Measurements from ENCODE around the gene C21orf58. TPM values are rescaled to one million over a fixed set of nuclear protein-coding genes. Genes with fewer than 3 reads are reported as not detected.

The C21orf58 gene
- total and polyA plus RNA-seq, 7 donors, result 0.92 to 7.4 (median 1.8) TPM

DNA sequence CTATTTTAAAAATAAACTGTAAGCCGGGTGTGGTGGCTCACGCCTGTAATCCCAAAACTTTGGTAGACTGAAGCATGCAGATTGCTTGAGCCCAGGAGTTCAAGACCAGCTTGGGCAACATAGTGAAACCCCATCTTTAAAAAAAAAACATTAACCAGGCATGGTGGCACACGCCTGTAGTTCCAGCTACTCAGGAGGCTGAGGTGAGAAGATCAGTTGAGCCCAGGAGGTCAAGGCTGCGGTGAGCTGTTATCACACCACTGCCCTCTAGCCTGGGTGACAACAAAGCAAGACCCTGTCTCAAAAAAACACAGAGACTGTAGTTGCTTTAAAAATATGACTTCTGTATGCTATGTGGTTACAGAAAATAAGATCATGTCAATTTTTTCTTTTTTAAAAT, 70.8 kb downstream of the C21orf58 start:
- no peaks in the 10 kb centered on the region for H3K9me3 ChIP-seq
- H3K36me3 ChIP-seq, result peaks cover 48 to 98% (median 67%) of the 10 kb centered on the region in 4 donors
- WGBS, 2 donors, result 82 to 93% methylated on average over 4 of the region's 4 CpGs
- TF ChIP-seq, protein P1, sequence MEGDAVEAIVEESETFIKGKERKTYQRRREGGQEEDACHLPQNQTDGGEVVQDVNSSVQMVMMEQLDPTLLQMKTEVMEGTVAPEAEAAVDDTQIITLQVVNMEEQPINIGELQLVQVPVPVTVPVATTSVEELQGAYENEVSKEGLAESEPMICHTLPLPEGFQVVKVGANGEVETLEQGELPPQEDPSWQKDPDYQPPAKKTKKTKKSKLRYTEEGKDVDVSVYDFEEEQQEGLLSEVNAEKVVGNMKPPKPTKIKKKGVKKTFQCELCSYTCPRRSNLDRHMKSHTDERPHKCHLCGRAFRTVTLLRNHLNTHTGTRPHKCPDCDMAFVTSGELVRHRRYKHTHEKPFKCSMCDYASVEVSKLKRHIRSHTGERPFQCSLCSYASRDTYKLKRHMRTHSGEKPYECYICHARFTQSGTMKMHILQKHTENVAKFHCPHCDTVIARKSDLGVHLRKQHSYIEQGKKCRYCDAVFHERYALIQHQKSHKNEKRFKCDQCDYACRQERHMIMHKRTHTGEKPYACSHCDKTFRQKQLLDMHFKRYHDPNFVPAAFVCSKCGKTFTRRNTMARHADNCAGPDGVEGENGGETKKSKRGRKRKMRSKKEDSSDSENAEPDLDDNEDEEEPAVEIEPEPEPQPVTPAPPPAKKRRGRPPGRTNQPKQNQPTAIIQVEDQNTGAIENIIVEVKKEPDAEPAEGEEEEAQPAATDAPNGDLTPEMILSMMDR (IDR thresholded peaks at IDR 0.05), result no peak
- no peak for TF ChIP-seq POLR2AphosphoS5 (IDR thresholded peaks at IDR 0.05)
- no peak for TF ChIP-seq EP300 (IDR thresholded peaks at IDR 0.05)
- TF ChIP-seq POLR2A (IDR thresholded peaks at IDR 0.05), result no peak
- intact Hi-C loops (cut with DNase I), result no loop called here
- H3K4me1 ChIP-seq, result no peaks in the 10 kb centered on the region
- no peak for DNase-seq
- H3K4me3 ChIP-seq, result no peak overlapping the region
- no peaks in the 10 kb centered on the region for H3K27me3 ChIP-seq
- no peak overlapping the region for H3K27ac ChIP-seq

Other genes starting within 250 kb of the C21orf58 start
- gene COL6A2, start 225.8 kb downstream of the C21orf58 start, total RNA-seq, result 1,000 to 10,000 TPM in 2 of 4 donors, 100 to 1,000 TPM in 2; 570 to 1,745 (median 1,082) TPM
- 100 to 1,000 TPM in 1 of 3 donors, 10 to 100 TPM in 2; 14.3 to 233 (median 37.8) TPM for gene COL6A2, start 225.8 kb downstream of the C21orf58 start, polyA plus RNA-seq
- gene FTCD, start 168.3 kb downstream of the C21orf58 start, total RNA-seq, result 1 to 10 TPM in 1 of 4 donors, not detected in 3; 1.4 TPM
- gene FTCD, start 168.3 kb downstream of the C21orf58 start, polyA plus RNA-seq, result under 1 TPM in 1 of 3 donors, not detected in 2; 0.20 TPM
- 10 to 100 TPM in 1 of 4 donors, 1 to 10 TPM in 2, under 1 TPM in 1; 0.95 to 18.3 (median 7.1) TPM for gene SPATC1L, start 139.4 kb downstream of the C21orf58 start, total RNA-seq
- gene SPATC1L, start 139.4 kb downstream of the C21orf58 start, polyA plus RNA-seq, result 10 to 100 TPM in 1 of 3 donors, 1 to 10 TPM in 2; 3.2 to 11.0 (median 7.8) TPM
- 10 to 100 TPM; 47.6 to 63.7 (median 57.0) TPM for gene LSS, start 95.1 kb downstream of the C21orf58 start, total RNA-seq
- gene LSS, start 95.1 kb downstream of the C21orf58 start, polyA plus RNA-seq, result 10 to 100 TPM; 17.4 to 78.6 (median 27.5) TPM
- 10 to 100 TPM; 41.1 to 92.8 (median 52.5) TPM for gene MCM3AP, start 38.3 kb downstream of the C21orf58 start, total RNA-seq
- gene MCM3AP, start 38.3 kb downstream of the C21orf58 start, polyA plus RNA-seq, result 10 to 100 TPM; 16.9 to 53.1 (median 19.8) TPM
- gene YBEY, start 37.5 kb downstream of the C21orf58 start, total RNA-seq, result 10 to 100 TPM in 3 of 4 donors, 1 to 10 TPM in 1; 9.0 to 15.1 (median 13.2) TPM
- gene YBEY, start 37.5 kb downstream of the C21orf58 start, polyA plus RNA-seq, result 10 to 100 TPM; 16.2 to 36.6 (median 30.3) TPM
- 10 to 100 TPM; 17.4 to 49.6 (median 26.0) TPM for gene PCNT, start 286 bp upstream of the C21orf58 start, total RNA-seq
- gene PCNT, start 286 bp upstream of the C21orf58 start, polyA plus RNA-seq, result 10 to 100 TPM in 1 of 3 donors, 1 to 10 TPM in 2; 6.0 to 20.7 (median 6.2) TPM
- 10 to 100 TPM; 22.8 to 49.3 (median 25.5) TPM for gene DIP2A, start 135.0 kb upstream of the C21orf58 start, total RNA-seq
- gene DIP2A, start 135.0 kb upstream of the C21orf58 start, polyA plus RNA-seq, result 10 to 100 TPM in 2 of 3 donors, 1 to 10 TPM in 1; 9.0 to 27.5 (median 11.4) TPM

Measured in sigmoid colon (tissue), 7 donors.